ENCODE data around the gene PKDREJ.

Gene PKDREJ

DNA sequence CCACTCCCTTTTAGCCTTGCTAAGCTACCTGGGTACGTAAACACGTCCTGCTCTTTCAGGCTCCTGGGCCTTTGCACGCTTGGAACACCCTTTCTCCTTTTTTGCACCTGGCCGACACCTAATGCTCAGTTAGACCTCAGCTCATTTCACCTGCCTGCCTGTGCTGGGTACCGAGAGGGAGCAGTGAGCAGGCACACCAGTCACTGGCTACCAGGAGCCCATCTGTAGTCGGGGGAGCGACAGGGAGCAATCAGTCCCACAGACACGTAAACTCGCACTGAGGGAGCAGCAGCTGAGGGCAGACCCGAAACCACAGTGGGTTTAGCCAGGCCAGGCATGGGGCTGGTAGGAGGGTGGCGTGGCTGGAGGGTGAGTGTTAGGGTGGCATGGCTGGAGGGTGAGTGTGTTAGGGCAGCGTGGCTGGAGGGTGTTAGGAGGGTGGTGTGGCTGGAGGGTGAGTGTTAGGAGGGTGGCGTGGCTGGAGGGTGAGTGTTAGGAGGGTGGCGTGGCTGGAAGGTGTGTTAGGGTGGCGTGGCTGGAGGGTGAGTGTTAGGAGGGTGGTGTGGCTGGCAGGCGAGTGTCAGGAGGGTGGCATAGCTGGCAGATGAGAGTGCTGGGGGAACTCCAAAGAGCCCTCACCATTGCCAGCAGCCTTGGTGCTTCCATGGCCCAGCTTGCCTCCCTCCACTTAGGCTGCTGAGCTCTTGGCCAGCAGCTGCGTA is 27.1 kb upstream of the PKDREJ start:
- DNase-seq (ENCODE audit: low spot score) = no peak

DNA sequence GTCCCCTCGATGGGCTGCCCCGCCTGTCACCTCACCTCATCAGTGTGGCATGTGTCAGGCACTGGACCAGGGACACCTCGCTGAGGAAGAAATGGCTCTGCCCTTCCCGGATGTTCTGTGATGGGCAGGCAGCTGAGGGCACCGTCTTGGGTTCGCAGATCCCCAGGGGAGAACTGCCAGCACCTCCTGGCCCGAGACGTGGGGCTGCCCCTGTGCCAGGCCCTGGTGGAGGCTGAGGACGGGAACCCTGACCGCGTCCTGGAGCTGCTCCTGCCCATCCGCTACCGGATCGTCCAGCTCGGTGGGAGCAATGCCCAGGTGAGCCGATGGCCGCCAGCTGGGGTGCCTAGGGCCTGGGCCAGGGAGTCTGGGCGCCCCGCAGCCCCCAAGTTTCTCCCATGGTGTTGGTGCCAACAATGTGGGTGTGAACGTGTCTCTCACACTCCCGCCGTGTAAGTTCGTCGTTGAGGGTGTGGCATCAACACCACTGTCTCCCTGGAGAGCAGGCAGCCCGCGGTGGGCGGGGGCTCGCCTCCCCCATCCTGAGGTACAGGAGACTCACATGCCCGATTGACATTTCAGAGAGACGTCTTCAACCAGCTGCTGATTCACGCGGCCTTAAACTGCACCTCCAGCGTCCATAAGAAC is 26.2 kb upstream of the PKDREJ start:
- no peak for DNase-seq (ENCODE audit: low spot score)

DNA sequence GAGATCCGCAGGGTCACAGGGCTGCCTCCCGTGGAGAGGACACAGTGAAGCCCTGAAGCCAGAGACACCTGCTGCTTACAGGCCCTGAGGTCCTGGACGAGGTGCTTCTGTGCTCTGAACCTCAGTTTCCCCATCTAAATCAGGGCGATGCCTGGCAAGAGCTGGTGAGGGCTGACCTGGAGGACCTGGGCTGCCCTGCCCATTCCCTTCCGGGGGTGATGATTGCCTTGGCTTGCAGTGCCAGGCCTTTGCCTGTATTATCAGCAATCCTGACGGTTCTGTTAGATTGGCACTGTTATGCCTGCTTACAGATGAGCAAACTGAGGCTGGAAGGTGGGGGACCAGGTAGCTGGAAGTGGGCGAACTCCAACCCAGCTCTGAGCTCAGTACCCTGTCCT is 25.7 kb upstream of the PKDREJ start:
- no peak for DNase-seq (ENCODE audit: low spot score)

DNA sequence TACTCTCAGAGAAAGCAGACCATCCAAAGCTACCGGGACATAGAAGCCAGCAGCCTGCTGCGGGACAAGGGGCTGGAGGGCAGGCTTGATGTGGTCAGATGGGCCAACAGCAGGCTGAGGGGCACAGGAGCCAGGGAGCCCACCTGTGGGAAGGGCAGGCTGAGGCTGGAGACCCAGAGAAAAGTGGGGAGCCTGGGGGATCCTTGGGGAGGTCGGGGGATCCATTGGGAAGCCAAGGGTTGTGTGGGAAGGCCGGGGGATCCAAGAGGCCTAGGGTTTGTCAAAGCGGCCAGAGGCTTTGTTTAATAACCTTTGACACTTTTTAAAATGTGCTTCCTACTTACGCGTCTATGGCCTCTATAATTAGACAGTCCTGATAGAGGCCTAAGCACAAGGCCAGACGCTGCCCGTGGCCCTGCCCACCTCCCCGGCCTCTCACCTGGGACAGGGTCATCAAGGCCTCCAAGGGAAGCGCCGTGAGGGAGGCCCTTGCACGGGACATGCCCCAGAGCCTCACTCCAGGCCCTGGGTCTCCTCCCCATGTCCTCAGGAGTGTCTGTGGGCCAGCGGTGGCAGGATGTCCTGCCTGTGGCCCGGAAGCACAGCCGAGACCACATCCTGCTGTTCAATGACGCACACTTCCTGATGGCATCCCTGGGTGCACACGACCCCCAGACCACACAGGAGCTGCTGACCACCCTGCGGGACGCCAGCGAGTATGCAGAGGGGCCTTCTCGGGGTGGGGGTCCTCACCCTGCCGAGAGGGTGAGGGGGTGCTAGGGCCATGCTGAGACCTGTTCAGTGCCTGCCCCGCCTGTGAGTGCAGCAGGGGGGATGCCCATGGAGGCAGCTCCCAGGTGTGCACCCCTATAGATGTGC is 25.0 kb upstream of the PKDREJ start:
- DNase-seq (ENCODE audit: low spot score) = no peak

DNA sequence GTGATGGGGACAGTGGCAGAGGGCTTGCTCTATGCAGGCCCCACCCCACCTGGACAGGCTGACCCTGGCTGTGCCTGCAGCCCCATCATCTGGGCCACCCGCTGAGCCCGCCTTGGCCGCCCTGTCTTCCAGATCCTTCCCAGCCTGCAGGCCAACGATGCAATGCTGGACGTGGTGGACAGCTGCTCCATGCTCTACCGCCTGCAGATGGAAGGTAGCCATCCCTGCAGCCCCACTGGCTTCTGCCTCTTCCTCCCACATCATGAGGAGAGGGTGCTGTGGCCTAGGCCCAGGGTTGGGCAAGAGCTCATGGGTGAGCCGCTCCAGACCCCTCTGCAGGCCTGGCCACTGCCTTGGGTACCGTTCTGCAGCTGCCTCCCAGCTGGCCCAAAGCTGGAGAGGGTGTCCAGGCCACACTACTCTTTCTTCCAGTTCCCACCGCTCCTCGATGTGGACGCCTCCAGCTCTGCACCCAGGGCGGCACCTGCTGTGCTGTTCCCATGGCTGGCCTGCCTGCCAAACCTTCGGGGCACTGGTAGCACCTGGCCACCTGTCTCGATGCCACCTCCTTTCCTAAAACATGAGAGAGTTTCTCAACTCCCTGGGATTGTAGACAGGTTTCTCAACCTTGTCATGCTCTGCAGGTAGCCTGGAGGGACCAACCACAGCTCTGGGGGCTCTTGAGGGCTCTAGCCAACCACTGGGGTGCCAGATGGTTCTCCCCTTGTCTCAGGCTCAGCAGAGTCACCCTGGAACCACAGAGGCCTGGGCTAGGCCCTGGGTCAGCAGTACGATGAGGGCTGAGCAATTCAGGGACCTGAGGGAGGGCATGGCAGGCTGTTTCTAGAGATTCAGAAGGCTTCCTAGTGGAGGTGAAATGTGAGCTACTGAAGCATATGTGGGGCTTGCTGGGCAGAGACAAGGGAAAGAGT is 24.1 kb upstream of the PKDREJ start:
- DNase-seq (ENCODE audit: low spot score) = no peak

DNA sequence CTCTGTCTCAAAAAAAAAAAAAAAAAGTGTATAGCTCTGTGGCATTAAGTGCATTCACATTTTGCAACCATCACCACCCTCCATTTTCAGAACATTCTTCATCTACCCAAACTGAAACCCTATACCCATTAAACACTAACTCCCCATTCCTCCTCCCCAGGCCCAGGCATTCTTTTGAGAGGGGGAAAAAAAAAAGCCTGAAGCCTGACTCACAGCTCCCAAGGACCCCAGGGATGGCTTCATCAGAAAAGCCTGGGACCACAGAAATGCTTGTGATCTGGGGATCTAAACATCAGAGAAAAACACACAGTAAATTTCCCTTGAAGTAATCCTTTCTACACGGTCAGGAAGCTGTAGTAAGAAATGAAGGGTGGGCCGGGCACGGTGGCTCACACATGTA is 22.9 kb upstream of the PKDREJ start:
- no peak for DNase-seq (ENCODE audit: low spot score)

DNA sequence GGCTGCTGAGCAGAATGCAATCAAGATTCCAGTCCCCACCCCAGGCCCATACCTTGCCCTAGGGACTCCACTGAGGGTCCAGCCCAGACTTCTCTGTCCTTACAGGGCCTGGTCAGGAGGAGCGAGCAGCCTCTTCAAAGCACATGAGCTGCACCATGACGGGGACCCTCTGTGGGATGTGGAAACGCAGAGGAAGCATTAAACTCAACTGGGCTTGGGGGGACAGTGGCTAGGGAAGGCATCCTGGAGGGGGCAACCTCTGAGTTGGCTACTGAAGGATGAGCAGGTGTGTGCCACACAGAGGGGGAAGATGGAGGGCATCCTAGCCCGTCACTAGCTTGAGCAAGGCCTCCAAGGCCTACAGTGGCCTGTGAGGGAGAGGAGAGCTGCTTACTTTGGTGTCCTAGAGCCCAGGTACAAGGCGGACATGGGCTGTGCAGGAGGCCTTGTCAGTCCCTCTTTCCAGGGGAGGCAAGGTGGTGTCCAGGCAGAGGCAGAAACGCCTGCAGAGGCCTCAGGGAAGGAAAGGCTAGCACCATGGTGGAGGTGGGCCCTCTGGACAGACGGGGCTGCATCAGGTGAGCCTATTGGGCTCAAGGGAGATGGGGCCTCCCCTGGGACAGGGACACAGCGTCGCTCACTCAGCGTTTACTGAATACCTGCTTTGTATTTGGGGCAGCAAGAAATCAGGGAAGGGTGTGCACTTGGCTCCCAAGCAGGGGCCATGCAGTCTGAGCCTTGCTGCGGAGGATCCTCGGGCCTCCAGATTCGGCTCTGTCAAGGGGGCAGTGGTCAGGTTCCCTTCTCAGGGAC is 18.9 kb upstream of the PKDREJ start:
- DNase-seq (ENCODE audit: low spot score) = no peak

DNA sequence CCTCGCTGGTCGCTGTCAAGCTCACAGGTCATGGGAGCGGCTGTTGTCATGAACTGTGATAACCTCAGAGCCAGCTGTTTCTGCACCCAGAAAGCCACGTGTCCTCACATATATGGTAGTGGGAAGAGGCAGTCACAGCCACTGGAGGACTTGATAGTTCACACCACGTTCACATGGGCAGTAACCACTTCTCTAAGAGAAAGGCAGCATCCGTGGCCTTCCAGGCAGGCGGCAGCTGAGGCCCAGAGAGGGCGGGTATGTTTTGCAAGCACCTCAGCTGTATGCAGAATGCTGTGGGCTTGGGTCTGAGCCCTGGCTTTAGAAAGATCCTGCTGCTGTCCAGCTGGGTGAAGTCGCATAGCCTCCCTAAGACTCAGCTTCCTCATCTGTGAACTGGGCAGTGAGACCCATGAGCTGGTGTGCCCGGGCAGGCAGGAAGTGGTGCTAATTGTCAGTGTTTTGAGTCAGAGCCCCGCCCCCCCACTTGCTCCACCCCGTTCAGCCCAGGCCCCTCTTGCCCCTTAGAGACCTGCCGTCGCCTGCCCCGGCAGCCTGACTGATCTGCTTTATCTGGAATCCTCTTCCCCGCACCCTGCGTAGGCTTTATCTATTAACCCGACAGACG is 18.0 kb upstream of the PKDREJ start:
- no peak for DNase-seq (ENCODE audit: low spot score)

DNA sequence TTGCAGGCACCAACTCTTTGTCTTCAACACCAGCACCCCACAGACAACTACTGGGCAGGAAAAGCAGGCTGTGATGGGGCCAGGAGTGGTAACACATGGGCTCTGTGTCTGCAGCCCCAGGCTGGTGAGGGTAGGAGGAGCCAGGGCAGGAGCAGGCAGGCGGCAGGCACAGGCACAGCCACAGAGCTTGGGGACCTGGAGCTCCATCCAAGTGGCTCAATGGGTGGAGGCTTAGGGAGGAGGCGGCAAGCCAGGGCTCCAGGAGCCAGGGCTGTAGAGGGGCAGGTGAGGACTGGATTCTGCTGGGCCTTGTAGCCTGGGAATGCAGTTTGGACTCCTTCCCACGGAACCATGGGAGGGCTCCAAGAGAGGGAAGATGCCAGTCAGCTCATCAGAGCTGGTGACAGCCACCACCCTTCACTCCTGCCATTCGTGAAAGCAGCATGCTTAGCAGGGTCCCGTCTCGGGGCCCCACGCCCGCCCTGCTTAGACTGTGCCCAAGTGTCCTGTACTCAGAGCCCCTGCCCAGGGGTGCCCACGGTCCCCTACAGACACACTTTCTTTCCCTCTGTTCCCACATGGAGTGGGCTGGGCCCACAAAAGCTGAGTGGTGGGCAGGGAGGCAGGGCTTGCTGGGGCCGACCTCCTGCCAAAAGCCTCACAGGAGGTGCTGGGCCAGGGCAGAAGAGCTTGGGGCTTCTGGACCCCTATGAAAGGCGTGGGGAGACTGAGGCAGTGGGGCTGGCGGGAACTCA is 17.1 kb upstream of the PKDREJ start:
- no peak for DNase-seq (ENCODE audit: low spot score)

DNA sequence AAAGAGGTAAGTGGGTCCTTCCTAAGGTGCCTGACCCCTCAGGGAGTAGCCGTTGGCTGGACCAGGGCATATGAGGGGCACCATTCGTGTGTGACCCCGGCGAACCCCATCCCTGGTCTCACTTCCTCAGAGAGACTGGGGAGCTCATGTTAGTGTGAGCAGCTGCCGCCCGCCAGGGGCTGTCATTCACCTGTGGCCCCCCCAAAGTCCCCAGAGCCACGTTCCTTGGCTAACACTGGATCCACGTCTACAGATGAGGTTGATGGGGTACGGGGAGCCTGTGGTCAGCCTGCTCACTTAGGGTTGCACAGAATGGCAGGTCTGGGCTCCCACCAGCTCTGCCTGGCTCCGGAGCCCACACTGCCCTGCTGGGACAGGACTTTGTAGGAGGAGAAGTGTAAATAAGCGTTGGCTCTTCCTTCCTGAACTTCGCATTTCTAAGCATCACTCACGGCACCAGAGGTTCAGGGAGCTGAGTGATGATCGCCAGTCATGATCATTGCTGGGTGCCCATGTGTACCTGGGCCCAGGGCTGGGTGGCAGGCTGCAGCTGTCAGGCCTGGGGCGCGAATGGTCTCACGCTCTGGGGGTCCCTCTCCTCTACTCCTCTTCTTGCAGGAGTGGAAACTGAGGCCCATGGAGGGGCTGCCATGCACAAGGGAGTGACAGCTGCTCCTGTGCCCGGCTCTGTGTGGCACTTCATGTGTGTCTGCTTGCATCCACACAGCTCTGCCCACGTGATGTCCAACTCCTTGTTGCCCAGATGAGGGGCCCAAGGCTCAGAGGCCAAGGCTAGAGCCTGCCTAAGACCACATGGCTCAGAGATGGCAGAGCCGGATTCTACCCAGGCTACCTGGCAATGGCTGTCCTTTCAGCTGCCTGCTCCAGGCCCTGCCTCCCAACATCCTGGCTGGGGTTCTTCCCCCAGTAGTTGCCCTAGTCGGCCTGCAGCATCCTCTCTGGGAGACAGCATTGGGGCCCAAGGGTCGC is 15.8 kb upstream of the PKDREJ start:
- no peak for DNase-seq (ENCODE audit: low spot score)

DNA sequence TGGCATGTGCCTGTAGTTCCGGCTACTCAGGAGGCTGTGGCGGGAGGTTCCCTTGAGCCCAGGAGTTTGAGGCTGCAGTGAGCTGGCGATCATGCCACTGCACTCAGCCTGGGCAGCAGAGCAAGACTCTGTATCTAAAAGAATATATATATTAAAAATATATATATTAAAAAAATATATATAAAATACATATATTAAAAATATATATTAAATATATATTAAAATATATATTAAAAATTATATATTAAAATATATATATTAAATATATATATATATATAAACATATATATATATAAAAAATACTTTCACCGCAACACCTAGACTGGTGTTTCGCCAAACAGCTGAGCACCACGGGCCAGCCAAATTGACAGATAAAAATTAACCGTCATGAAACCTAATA is 13.4 kb upstream of the PKDREJ start:
- DNase-seq (ENCODE audit: low spot score) = no peak

DNA sequence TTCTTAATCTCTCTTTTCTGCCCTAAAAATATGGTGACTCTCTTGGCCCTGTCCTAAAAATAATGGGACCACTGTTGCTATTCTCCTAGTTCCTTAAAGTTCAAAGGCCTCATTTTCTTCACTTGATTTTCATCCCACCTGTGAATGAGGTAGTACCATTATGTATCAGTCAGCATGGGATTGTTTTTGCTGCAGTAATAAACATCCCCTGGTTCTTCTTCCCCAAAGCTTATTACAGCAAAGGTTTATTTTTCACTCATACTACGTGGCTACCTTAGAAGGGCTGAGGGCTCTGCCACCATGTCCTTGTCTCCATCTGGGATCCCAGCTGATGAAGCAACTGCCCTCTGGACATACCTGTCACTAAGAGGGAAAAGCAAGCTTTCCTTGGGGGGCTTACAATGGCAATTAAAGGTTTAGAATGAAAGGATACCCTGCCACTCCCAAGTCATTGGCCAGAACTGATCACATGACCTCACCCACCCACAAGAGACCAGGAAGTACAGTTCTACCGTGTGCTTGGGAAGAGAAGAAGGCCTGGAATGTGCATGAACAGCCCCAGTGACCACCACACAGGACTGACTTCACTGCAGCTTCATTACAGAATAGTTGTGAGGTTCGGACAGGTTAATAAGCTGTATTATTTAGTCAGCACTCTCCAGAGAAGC is 12.4 kb upstream of the PKDREJ start:
- DNase-seq (ENCODE audit: low spot score) = no peak

DNA sequence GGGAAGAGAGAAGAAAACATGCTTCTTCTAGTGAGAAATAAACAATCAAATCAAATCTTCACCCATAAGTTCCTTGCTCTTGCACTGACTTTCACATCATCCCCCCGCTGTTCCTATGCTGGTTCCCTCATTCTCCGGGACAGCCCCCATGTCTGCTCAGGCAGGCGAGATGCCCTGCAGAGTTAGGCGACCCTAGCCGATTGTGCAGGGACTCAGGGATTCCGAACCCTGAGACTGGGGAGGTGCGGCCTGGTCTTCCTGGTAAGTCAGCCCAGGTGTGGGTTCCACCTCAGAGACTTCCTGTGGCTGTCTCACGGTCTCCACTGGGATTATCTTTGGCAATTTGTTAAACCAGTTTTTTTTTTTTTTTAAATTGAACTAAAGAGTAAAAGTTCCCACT is 11.2 kb upstream of the PKDREJ start:
- DNase-seq (ENCODE audit: low spot score) = no peak

DNA sequence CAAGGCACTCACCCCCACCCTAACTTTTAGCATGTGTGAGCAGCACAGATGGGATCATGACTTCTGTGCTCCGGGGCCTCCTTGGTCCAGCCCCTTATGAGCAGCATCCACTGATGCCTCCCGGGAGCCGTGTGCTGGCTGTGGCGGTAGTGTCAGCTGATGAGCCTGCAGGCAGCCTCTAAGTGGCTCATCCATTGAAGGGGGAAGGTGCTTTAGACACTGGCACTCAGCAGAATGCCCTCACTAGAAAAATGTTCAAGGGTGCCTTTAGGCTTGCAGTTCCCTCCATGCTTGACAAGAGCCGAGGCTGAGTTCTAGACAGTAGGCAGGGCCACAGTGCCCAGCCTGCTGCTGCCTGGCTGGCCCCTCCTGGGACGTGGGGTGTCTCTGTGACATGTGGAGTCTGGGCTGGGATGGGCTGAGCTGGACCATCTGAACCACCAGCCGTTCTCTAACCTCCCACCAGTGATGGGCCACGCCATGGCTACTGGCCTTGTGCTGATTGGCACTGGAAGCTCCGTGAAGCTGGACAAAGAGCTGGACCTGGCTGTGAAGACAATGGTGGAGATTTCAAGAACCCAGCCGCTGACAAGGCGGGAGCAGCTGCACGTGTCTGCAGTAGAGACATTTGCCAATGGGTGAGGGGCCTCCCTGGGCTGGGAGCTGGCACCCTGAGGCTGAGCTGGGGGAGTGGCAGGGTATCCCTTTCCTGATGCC is 10.4 kb upstream of the PKDREJ start:
- peak; percentile 18 for DNase-seq (ENCODE audit: low spot score)

DNA sequence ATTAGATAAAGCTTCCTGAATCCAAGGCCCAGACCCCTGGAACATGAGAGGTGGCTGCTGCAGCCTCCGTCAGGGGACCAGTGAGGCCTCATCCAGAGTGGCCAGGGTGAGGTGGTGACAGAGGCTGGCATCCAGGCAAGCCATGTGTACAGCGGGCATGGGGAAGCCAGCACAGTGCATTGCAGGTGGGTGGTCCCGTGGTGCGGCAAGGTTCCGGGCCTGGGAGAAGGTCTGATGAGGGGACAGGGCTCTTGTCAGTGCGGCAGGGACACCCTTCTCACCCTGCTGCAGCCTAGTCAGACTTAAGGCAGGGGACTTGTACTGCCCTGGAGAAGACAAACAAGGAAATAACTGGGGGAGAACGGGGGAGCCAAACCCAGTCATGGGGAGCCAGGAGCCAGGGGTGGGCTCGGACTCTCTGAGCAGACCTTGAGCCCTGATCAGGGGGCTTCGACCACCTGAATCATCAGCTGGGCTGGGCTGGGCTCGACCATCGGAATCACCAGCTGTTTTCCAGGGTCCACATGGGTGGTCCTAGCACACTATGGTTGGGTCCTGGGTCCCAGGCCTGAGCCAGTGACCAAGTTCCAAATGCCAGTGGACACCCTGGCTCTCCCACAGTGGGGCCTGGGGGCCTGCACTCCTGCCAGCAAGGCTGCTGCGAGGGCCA is 9.8 kb upstream of the PKDREJ start:
- DNase-seq (ENCODE audit: low spot score) = no peak

DNA sequence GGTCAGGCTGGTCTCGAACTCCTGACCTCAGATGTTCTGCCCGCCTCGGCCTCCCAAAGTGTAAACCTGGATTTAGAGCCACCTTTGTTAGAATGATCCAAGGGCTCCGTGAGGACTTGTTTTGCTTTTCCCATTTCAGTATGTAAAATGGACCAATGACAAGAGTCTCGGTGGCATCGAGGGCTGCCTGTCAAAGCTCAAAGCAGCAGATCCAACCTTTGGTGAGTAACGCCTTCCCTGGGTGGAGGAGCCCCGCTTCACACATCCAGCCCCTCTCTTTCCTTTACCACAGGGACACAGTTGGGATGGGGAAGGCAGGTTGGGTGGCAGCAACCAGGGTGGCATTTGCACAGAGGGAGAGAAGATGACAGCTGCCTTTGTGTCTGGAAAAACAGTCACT is 9.1 kb upstream of the PKDREJ start:
- no peak for DNase-seq (ENCODE audit: low spot score)

DNA sequence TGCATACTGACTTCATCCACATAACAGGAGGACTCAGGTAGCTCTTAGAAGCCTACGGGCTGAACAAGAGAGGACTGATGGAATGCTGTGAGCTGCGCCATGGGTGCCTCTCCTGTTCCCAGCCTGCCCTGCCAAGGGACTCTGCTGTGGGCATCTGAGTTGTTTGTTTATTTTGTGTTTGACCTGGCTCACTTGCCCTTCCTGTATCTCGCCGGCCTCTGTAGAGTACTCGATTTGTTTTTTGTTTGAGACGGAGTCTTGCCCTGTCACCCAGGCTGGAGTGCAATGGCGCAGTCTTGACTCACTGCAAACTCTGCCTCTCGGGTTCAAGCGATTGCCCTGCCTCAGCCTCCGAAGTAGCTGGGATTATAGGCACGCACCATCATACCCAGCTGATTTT is 6.4 kb upstream of the PKDREJ start:
- no peak for DNase-seq (ENCODE audit: low spot score)

Measured in D341Med (cell line).